Hepatocyte (in vitro differentiated cells): ENCODE results near the gene SLC4A8. TPM values are rescaled to one million over a fixed set of nuclear protein-coding genes. Genes with fewer than 3 reads are reported as not detected.

Experiments
- polyA plus RNA-seq: library from polyadenylated mRNA; unstranded; fragments of >200 nt; fragmentation: Nextera tagmentation; extraction: Ambion mirVana; gene quantifications from 2 replicates; pipeline ENCODE4 v1.2.1, GENCODE V29; 2016
- total RNA-seq: library from RNA; depleted of rRNA; stranded (reverse); fragments of >200 nt; gene quantifications from 2 replicates; pipeline ENCODE4 v1.2.3, GENCODE V29; 2014

The SLC4A8 gene
- total and polyA plus RNA-seq, 2 experiments from 2014 or later: 14.9 to 18.0 TPM

Other genes starting within 250 kb of the SLC4A8 start
- 3.1 and 6.3 TPM in 2 replicates for gene POU6F1, start 206.8 kb upstream of the SLC4A8 start, total RNA-seq
- gene POU6F1, start 206.8 kb upstream of the SLC4A8 start, polyA plus RNA-seq: 3.2 and 5.9 TPM in 2 replicates
- 273 and 277 TPM in 2 replicates for gene DAZAP2, start 186.0 kb upstream of the SLC4A8 start, total RNA-seq
- gene DAZAP2, start 186.0 kb upstream of the SLC4A8 start, polyA plus RNA-seq: 303 and 348 TPM in 2 replicates
- gene SMAGP, start 154.4 kb upstream of the SLC4A8 start, total RNA-seq: 19.9 and 28.3 TPM in 2 replicates
- gene SMAGP, start 154.4 kb upstream of the SLC4A8 start, polyA plus RNA-seq: 16.5 and 24.6 TPM in 2 replicates
- 0.07 TPM in 1 of 2 replicates, not detected in the other for gene BIN2, start 100.7 kb upstream of the SLC4A8 start, total RNA-seq
- 0.18 TPM in 1 of 2 replicates, not detected in the other for gene BIN2, start 100.7 kb upstream of the SLC4A8 start, polyA plus RNA-seq
- gene CELA1, start 78.2 kb upstream of the SLC4A8 start, total RNA-seq: not detected in 2 replicates
- not detected in 2 replicates for gene CELA1, start 78.2 kb upstream of the SLC4A8 start, polyA plus RNA-seq
- gene GALNT6, start 33.4 kb upstream of the SLC4A8 start, total RNA-seq: 28.4 and 41.3 TPM in 2 replicates
- gene GALNT6, start 33.4 kb upstream of the SLC4A8 start, polyA plus RNA-seq: 30.7 and 33.3 TPM in 2 replicates
- 0.92 and 2.6 TPM in 2 replicates for gene SCN8A, start 166.4 kb downstream of the SLC4A8 start, total RNA-seq
- 0.94 and 1.1 TPM in 2 replicates for gene SCN8A, start 166.4 kb downstream of the SLC4A8 start, polyA plus RNA-seq